IMR-90 (cell line): ENCODE measurements around the gene ZNF575. TPM values are rescaled to one million over a fixed set of nuclear protein-coding genes. Genes with fewer than 3 reads are reported as not detected.

ENCODE experiments used
- ATAC-seq: fragments of 200-7000 bp; cut with Tn5 transposase; 2 replicates; pipeline ENCODE4 v1.9.1; 2020; ENCODE audit warnings: low read depth, mild to moderate bottlenecking, moderate library complexity
- BruUV-seq: library from RNA; stranded (reverse); fragments of 400-500 nt; replicated peaks from 2 replicates; lab custom pipeline; 2021; lab: Mats Ljungman, UMichigan
- CTCF ChIA-PET: fragments of 300-600 bp; formaldehyde crosslinking; extraction: SDS; loops from one replicate; lab custom pipeline; 2021; ENCODE audit warnings: antibody characterized with exemption; lab: Yijun Ruan, JAX
- POLR2A ChIA-PET: fragments of 300-600 bp; sonication (Branson Sonifier 250); formaldehyde crosslinking; loops from one replicate; lab custom pipeline; 2022; ENCODE audit warnings: antibody characterized with exemption; ENCODE audit not compliant: unreplicated experiment; lab: Charles Lee
- DNase-seq: peaks from one replicate; pipeline ENCODE4 v3.0.0; 2013
- H2AFZ ChIP-seq: replicated peaks from 2 replicates; pipeline ENCODE3; 2013; ENCODE audit warnings: low read length, mild to moderate bottlenecking; ENCODE audit not compliant: poor library complexity
- H2AK5ac ChIP-seq: 2 replicates; pipeline ENCODE4 v1.6.1; 2013; ENCODE audit warnings: low read depth, low read length, inconsistent platforms
- H2AK9ac ChIP-seq: replicated peaks from 2 replicates; pipeline ENCODE3; 2013; ENCODE audit warnings: mild to moderate bottlenecking, low read depth, low read length, moderate library complexity; ENCODE audit not compliant: poor library complexity
- H2BK120ac ChIP-seq: 2 replicates; pipeline ENCODE4 v1.6.1; 2013; ENCODE audit warnings: low read depth, low read length, inconsistent platforms
- H2BK15ac ChIP-seq: 3 replicates; pipeline ENCODE4 v1.6.1; 2013; ENCODE audit warnings: low read depth, low read length, inconsistent platforms
- H2BK20ac ChIP-seq: 2 replicates; pipeline ENCODE4 v1.6.1; 2013; ENCODE audit warnings: low read depth, mild to moderate bottlenecking, inconsistent platforms, low read length, moderate library complexity
- H2BK5ac ChIP-seq: 2 replicates; pipeline ENCODE4 v1.6.1; 2013; ENCODE audit warnings: mild to moderate bottlenecking, low read depth, low read length, inconsistent platforms; ENCODE audit not compliant: poor library complexity, severe bottlenecking
- H3K14ac ChIP-seq: replicated peaks from 2 replicates; pipeline ENCODE4 v1.6.1; 2013; ENCODE audit warnings: low read depth, low read length, inconsistent platforms
- H3K18ac ChIP-seq: 2 replicates; pipeline ENCODE4 v1.6.1; 2013; ENCODE audit warnings: low read depth, low read length, control low read depth
- H3K23ac ChIP-seq: 2 replicates; pipeline ENCODE4 v1.6.1; 2013; ENCODE audit warnings: low read depth, low read length, inconsistent platforms
- H3K27ac ChIP-seq: 2 replicates; pipeline ENCODE4 v1.5.1; 2013; ENCODE audit warnings: mild to moderate bottlenecking, control low read depth, low read length; ENCODE audit not compliant: insufficient read depth
- H3K27me3 ChIP-seq: 2 replicates; pipeline ENCODE4 v1.6.1; 2013; ENCODE audit warnings: low read length; ENCODE audit not compliant: control insufficient read depth, insufficient read depth
- H3K36me3 ChIP-seq: 2 replicates; pipeline ENCODE4 v1.6.1; 2013; ENCODE audit warnings: low read length, mixed read lengths; ENCODE audit not compliant: control insufficient read depth, insufficient read depth
- H3K4ac ChIP-seq: 2 replicates; pipeline ENCODE4 v1.6.1; 2013; ENCODE audit warnings: low read depth, low read length, inconsistent platforms
- H3K4me1 ChIP-seq: 2 replicates; pipeline ENCODE4 v1.6.1; 2013; ENCODE audit warnings: low read length, mixed read lengths; ENCODE audit not compliant: control insufficient read depth, insufficient read depth
- H3K4me2 ChIP-seq: 2 replicates; pipeline ENCODE4 v1.6.1; 2013; ENCODE audit warnings: low read depth, mild to moderate bottlenecking, control low read depth, low read length, moderate library complexity
- H3K4me3 ChIP-seq: 2 replicates; pipeline ENCODE4 v1.5.1; 2013; ENCODE audit warnings: low read depth, mild to moderate bottlenecking, control low read depth, low read length, moderate library complexity; ENCODE audit not compliant: insufficient read depth
- H3K56ac ChIP-seq: 2 replicates; pipeline ENCODE4 v1.6.1; 2013; ENCODE audit warnings: low read length, inconsistent platforms; ENCODE audit not compliant: insufficient read depth; ENCODE audit errors: extremely low read depth
- H3K79me1 ChIP-seq, 2 experiments: 2 replicates each; pipeline ENCODE4 v1.6.1; 2013; ENCODE audit warnings: low read length in 2 of 2, inconsistent platforms in 1 of 2, low read depth in 1 of 2
- H3K9ac ChIP-seq: 2 replicates; pipeline ENCODE4 v1.6.1; 2013; ENCODE audit warnings: low read depth, low read length, control low read depth
- H3K9me1 ChIP-seq: 2 replicates; pipeline ENCODE4 v1.6.1; 2013; ENCODE audit warnings: low read length, inconsistent platforms; ENCODE audit not compliant: insufficient read depth
- H3K9me3 ChIP-seq: 2 replicates; pipeline ENCODE4 v1.6.1; 2013; ENCODE audit warnings: low read length; ENCODE audit not compliant: control insufficient read depth, insufficient read depth
- H4K20me1 ChIP-seq: 2 replicates; pipeline ENCODE4 v1.6.1; 2013; ENCODE audit warnings: low read length, inconsistent platforms; ENCODE audit not compliant: insufficient read depth
- H4K5ac ChIP-seq: 2 replicates; pipeline ENCODE4 v1.6.1; 2013; ENCODE audit warnings: mild to moderate bottlenecking, low read depth, low read length, control low read depth
- H4K8ac ChIP-seq, 2 experiments: 2 replicates each; pipeline ENCODE4 v1.6.1; 2013; ENCODE audit warnings: low read depth in 2 of 2, low read length in 2 of 2, control low read depth in 1 of 2, inconsistent platforms in 1 of 2
- H4K91ac ChIP-seq: 2 replicates; pipeline ENCODE4 v1.6.1; 2013; ENCODE audit warnings: low read depth, low read length, inconsistent platforms; ENCODE audit not compliant: insufficient read depth
- BHLHE40 ChIP-seq: fragments of 150-350 bp; IDR thresholded peaks from 2 replicates; pipeline ENCODE4 v1.6.1; 2016; ENCODE audit warnings: mild to moderate bottlenecking, low read depth, low read length
- CEBPB ChIP-seq: IDR thresholded peaks from 2 replicates; pipeline ENCODE4 v1.6.1; 2012; ENCODE audit warnings: low read depth, low read length, improper control_type of control experiment
- CHD1 ChIP-seq: IDR thresholded peaks from 2 replicates; pipeline ENCODE4 v1.6.1; 2012; ENCODE audit warnings: low read depth, low read length, improper control_type of control experiment
- CTCF ChIP-seq: conservative IDR thresholded peaks from 2 replicates; pipeline ENCODE4 v1.5.1; 2012; ENCODE audit warnings: mild to moderate bottlenecking, low read depth, low read length, improper control_type of control experiment
- FOS ChIP-seq: fragments of 150-350 bp; IDR thresholded peaks from 2 replicates; pipeline ENCODE4 v1.6.1; 2016; ENCODE audit warnings: low read depth, low read length
- MAFK ChIP-seq: IDR thresholded peaks from 2 replicates; pipeline ENCODE4 v1.6.1; 2012; ENCODE audit warnings: low read depth, low read length, improper control_type of control experiment
- MAZ ChIP-seq: IDR thresholded peaks from 2 replicates; pipeline ENCODE4 v1.6.1; 2012; ENCODE audit warnings: low read depth, mild to moderate bottlenecking, low read length, improper control_type of control experiment, moderate library complexity, borderline replicate concordance
- MXI1 ChIP-seq: IDR thresholded peaks from 2 replicates; pipeline ENCODE4 v1.6.1; 2012; ENCODE audit warnings: low read depth, mild to moderate bottlenecking, low read length, moderate library complexity, borderline replicate concordance
- NFE2L2 ChIP-seq: fragments of 150-350 bp; IDR thresholded peaks from 2 replicates; pipeline ENCODE4 v1.6.1; 2016; ENCODE audit warnings: low read depth, mild to moderate bottlenecking, low read length
- POLR2A ChIP-seq: IDR thresholded peaks from 2 replicates; pipeline ENCODE4 v1.6.1; 2012; ENCODE audit warnings: mild to moderate bottlenecking, low read depth, low read length
- RAD21 ChIP-seq: IDR thresholded peaks from 2 replicates; pipeline ENCODE4 v1.6.1; 2012; ENCODE audit warnings: low read length, improper control_type of control experiment
- RCOR1 ChIP-seq: IDR thresholded peaks from 2 replicates; pipeline ENCODE4 v1.6.1; 2012; ENCODE audit warnings: mild to moderate bottlenecking, low read length, improper control_type of control experiment; ENCODE audit not compliant: insufficient replicate concordance
- RFX5 ChIP-seq: IDR thresholded peaks from 2 replicates; pipeline ENCODE4 v1.8.0; 2012; ENCODE audit warnings: low read depth, mild to moderate bottlenecking, low read length, moderate library complexity
- SMC3 ChIP-seq: fragments of 150-350 bp; IDR thresholded peaks from 2 replicates; pipeline ENCODE4 v1.6.1; 2016; ENCODE audit warnings: low read depth, mild to moderate bottlenecking, antibody characterized with exemption, low read length, moderate library complexity
- WGBS, 2 experiments: methylation state at CpG; one replicate each; pipeline versions ENCODE4 v1.1.5 to v1.1.7; 2013; ENCODE audit warnings: missing lambda C conversion rate in 2 of 2; ENCODE audit not compliant: insufficient read length in 1 of 2; ENCODE audit errors: extremely low coverage in 2 of 2; 5-methylcytosine and 5-hydroxymethylcytosine counted together
- dilution Hi-C: fragments of 300-500 bp; cut with HindIII; formaldehyde crosslinking; loops from one replicate; pipeline ENCODE4 v1.14.3; 2018; ENCODE audit warnings: low sequenced_read_pairs; ENCODE audit not compliant: unreplicated experiment
- in situ Hi-C: fragments of 300-500 bp; cut with MboI; formaldehyde crosslinking; loops from 3 replicates; pipeline ENCODE4 v1.14.3; 2019; ENCODE audit warnings: low sequenced_read_pairs, inconsistent platforms, mixed read lengths
- intact Hi-C: fragments of 100-400 bp; cut with micrococcal nuclease; formaldehyde crosslinking; loops from 2 replicates; pipeline ENCODE4 v1.10.0; 2022
- polyA plus RNA-seq, 3 experiments: library from polyadenylated mRNA; depleted of rRNA; stranded (reverse); fragments of >200 nt; gene quantifications; 2 replicates each; pipeline ENCODE4 v1.2.3, GENCODE V29; 2012; ENCODE audit warnings: low replicate concordance in 1 of 3
- total RNA-seq: library from RNA; depleted of rRNA; stranded (reverse); fragments of >200 nt; gene quantifications from 2 replicates; pipeline ENCODE4 v1.2.3, GENCODE V29; 2012
- TF ChIP-seq, protein P1 (sequence below): fragments of 150-350 bp; IDR thresholded peaks from 2 replicates; pipeline ENCODE4 v1.6.1; 2016; ENCODE audit warnings: low read depth, mild to moderate bottlenecking, low read length, moderate library complexity, borderline replicate concordance
- TF ChIP-seq, protein P2 (sequence below): fragments of 150-350 bp; IDR thresholded peaks from 2 replicates; pipeline ENCODE4 v1.6.1; 2017; ENCODE audit warnings: mild to moderate bottlenecking, antibody characterized with exemption, low read length, low read depth

The ZNF575 gene
- total and polyA plus RNA-seq, 2 of the 4 experiments (the other 2 are of a cell fraction): 0.77 TPM; not detected in 1

DNA sequence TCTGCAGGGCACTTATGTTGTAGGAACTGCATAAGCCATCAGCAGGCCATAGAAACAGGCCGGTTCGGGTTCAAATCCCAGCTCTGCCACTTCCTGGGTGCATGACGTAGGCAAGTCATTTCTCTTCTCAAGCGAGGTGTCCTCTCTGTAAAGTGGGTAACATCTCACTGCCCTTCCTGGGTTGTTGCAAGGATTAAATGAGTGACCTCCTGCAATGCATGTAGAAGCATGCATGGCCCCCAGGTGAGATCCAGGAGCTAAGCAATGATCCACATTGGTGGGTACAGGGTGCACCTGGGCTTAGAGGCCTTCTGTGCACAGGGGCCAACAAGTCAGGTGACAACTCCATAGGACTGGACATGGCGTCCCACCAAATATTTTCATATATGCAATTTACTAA lies 42.2 kb upstream of the ZNF575 start:
- no peak overlapping the region for H2BK5ac ChIP-seq
- no peak overlapping the region for H2AK5ac ChIP-seq
- BruUV-seq: no TSS peak
- no peak overlapping the region for H2BK15ac ChIP-seq
- DNase-seq (no peak), ATAC-seq (no peak)
- H3K4me3 ChIP-seq: no peak overlapping the region
- in situ Hi-C loops: no loop called here
- no peak overlapping the region for H4K91ac ChIP-seq
- no peak overlapping the region for H2BK20ac ChIP-seq
- no peak overlapping the region for H3K14ac ChIP-seq
- no peak overlapping the region for H2AK9ac ChIP-seq
- H3K9me3 ChIP-seq: no peaks in the 10 kb centered on the region
- TF ChIP-seq CHD1 (no peak), MAZ (no peak), SMC3 (no peak), NFE2L2 (no peak), CEBPB (no peak), RAD21 (no peak), RFX5 (no peak), FOS (no peak), MXI1 (no peak), BHLHE40 (no peak), CTCF (no peak), RCOR1 (no peak), POLR2A (no peak), MAFK (no peak)
- TF ChIP-seq, protein P1, sequence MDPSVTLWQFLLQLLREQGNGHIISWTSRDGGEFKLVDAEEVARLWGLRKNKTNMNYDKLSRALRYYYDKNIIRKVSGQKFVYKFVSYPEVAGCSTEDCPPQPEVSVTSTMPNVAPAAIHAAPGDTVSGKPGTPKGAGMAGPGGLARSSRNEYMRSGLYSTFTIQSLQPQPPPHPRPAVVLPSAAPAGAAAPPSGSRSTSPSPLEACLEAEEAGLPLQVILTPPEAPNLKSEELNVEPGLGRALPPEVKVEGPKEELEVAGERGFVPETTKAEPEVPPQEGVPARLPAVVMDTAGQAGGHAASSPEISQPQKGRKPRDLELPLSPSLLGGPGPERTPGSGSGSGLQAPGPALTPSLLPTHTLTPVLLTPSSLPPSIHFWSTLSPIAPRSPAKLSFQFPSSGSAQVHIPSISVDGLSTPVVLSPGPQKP: no peak
- TF ChIP-seq, protein P2, sequence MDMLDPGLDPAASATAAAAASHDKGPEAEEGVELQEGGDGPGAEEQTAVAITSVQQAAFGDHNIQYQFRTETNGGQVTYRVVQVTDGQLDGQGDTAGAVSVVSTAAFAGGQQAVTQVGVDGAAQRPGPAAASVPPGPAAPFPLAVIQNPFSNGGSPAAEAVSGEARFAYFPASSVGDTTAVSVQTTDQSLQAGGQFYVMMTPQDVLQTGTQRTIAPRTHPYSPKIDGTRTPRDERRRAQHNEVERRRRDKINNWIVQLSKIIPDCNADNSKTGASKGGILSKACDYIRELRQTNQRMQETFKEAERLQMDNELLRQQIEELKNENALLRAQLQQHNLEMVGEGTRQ: no peak
- dilution Hi-C loops: no loop called here
- no peak overlapping the region for H4K5ac ChIP-seq
- peaks cover 5% of the 10 kb centered on the region; the same call in 1 of the 2 replicates for H3K9me1 ChIP-seq
- no peak overlapping the region for H3K23ac ChIP-seq
- H3K56ac ChIP-seq: no peak overlapping the region
- H3K9ac ChIP-seq: no peak overlapping the region
- POLR2A ChIA-PET: no interaction called here
- H3K18ac ChIP-seq: no peak overlapping the region
- H2AFZ ChIP-seq: no peak overlapping the region
- H4K8ac ChIP-seq: no peak overlapping the region
- H2BK120ac ChIP-seq: no peak overlapping the region
- H3K36me3 ChIP-seq: peaks cover 13% of the 10 kb centered on the region
- H3K27ac ChIP-seq: no peak overlapping the region
- H3K4me2 ChIP-seq: no peak overlapping the region
- intact Hi-C loops: no loop called here
- no peak overlapping the region for H3K4ac ChIP-seq
- no peaks in the 10 kb centered on the region for H3K4me1 ChIP-seq
- 100% methylated on average over 3 of the region's 5 CpGs; no CpG with 5 or more reads in 1 of the 2 experiments for WGBS, 2 experiments
- H3K27me3 ChIP-seq: no peaks in the 10 kb centered on the region
- H3K79me1 ChIP-seq: no peaks in the 10 kb centered on the region
- CTCF ChIA-PET: no interaction called here
- no peaks in the 10 kb centered on the region for H4K20me1 ChIP-seq
